HG02870 (cell line): Measurements from ENCODE around the gene TMED9.

Experiments
- ATAC-seq: cut with Tn5 transposase; IDR thresholded peaks from one replicate; pipeline ENCODE4 v1.9.1; 2021; ENCODE audit warnings: mild to moderate bottlenecking, moderate library complexity; ENCODE audit not compliant: unreplicated experiment

Gene TMED9

GRCh38 chr5:177576169-177576568 lies 15.8 kb upstream of the TMED9 start:
- ATAC-seq, result no peak

GRCh38 chr5:177578316-177578715 lies 13.7 kb upstream of the TMED9 start:
- no peak for ATAC-seq

- ATAC-seq, result no peak
These were observed 3.5 kb upstream of the TMED9 start for GRCh38 chr5:177588413-177588909.

- ATAC-seq, result no peak
These were observed 1.6 kb upstream of the TMED9 start for GRCh38 chr5:177590406-177590805.

- ATAC-seq, result no peak
These were observed 353 bp upstream of the TMED9 start for GRCh38 chr5:177591690-177592009.

- no peak for ATAC-seq
These were observed 902 bp downstream of the TMED9 start for GRCh38 chr5:177592905-177593304.

GRCh38 chr5:177593511-177593910 lies 1.5 kb downstream of the TMED9 start:
- ATAC-seq, result no peak

- no peak for ATAC-seq
These were observed 2.1 kb downstream of the TMED9 start for GRCh38 chr5:177594071-177594470.

GRCh38 chr5:177595026-177595585 lies 3.1 kb downstream of the TMED9 start:
- ATAC-seq, result no peak

- ATAC-seq, result no peak
These were observed 4.2 kb downstream of the TMED9 start for GRCh38 chr5:177595991-177596774.

- ATAC-seq, result no peak
These were observed 4.8 kb downstream of the TMED9 start for GRCh38 chr5:177596775-177597238.

- ATAC-seq, result no peak
These were observed 6.5 kb downstream of the TMED9 start for GRCh38 chr5:177598477-177598876.

- ATAC-seq, result peak; percentile 77
These were observed 7.9 kb downstream of the TMED9 start, which contains the start of gene B4GALT7 for GRCh38 chr5:177599731-177600507. B4GALT7 (plus strand) TSS chr5:177600132; CDS start chr5:177600211, 79 bp downstream.

GRCh38 chr5:177600508-177601018 lies 8.6 kb downstream of the TMED9 start:
- no peak for ATAC-seq

- ATAC-seq, result no peak
These were observed 9.1 kb downstream of the TMED9 start for GRCh38 chr5:177601126-177601525.

GRCh38 chr5:177601577-177602457 lies 9.8 kb downstream of the TMED9 start:
- ATAC-seq, result no peak

GRCh38 chr5:177602458-177602830 lies 10.4 kb downstream of the TMED9 start:
- no peak for ATAC-seq

- no peak for ATAC-seq
These were observed 11.6 kb downstream of the TMED9 start for GRCh38 chr5:177603631-177604030.

- no peak for ATAC-seq
These were observed 12.1 kb downstream of the TMED9 start for GRCh38 chr5:177604116-177604521.

- no peak for ATAC-seq
These were observed 12.7 kb downstream of the TMED9 start for GRCh38 chr5:177604656-177605055.
